ENCODE measurements around the gene ARGFX. TPM values are rescaled to one million over a fixed set of nuclear protein-coding genes. Genes with fewer than 3 reads are reported as not detected.

The ARGFX gene
- total and polyA plus RNA-seq, 12 donors: not detected

Other genes with a start within 250 kb of the ARGFX start
- gene POLQ, start 22.0 kb upstream of the ARGFX start, total RNA-seq: 1 to 10 TPM in 1 of 9 donors, under 1 TPM in 8; 0.06 to 6.3 (median 0.43) TPM
- under 1 TPM; 0.24 to 0.64 (median 0.59) TPM for gene POLQ, start 22.0 kb upstream of the ARGFX start, polyA plus RNA-seq
- under 1 TPM in 4 of 9 donors, not detected in 5; 0.04 to 1.00 (median 0.09) TPM for gene FBXO40, start 25.4 kb downstream of the ARGFX start, total RNA-seq
- gene FBXO40, start 25.4 kb downstream of the ARGFX start, polyA plus RNA-seq: under 1 TPM; under 0.01 to 0.26 (median 0.08) TPM
- 100 to 1,000 TPM in 1 of 9 donors, 10 to 100 TPM in 7, 1 to 10 TPM in 1; 4.5 to 101 (median 65.6) TPM for gene HCLS1, start 93.0 kb downstream of the ARGFX start, total RNA-seq
- 10 to 100 TPM; 23.4 to 45.8 (median 39.9) TPM for gene HCLS1, start 93.0 kb downstream of the ARGFX start, polyA plus RNA-seq
- 100 to 1,000 TPM in 1 of 9 donors, 10 to 100 TPM in 8; 60.9 to 118 (median 76.8) TPM for gene GOLGB1, start 181.8 kb downstream of the ARGFX start, total RNA-seq
- 10 to 100 TPM; 31.6 to 60.9 (median 38.5) TPM for gene GOLGB1, start 181.8 kb downstream of the ARGFX start, polyA plus RNA-seq

Data from adrenal gland (tissue), 12 donors.